Loucy (cell line): ENCODE measurements around the gene S100G.

Experiments
- H2AFZ ChIP-seq: fragments of 200-600 bp; sonication (generic); 2 replicates; pipeline ENCODE4 v1.6.0; 2016; ENCODE audit warnings: antibody characterized with exemption, mild to moderate bottlenecking, low read length, moderate library complexity
- H3F3A ChIP-seq: fragments of 200-600 bp; 2 replicates; pipeline ENCODE4 v1.6.0; 2016; ENCODE audit warnings: antibody characterized with exemption, low read depth, mild to moderate bottlenecking
- H3K27me3 ChIP-seq: fragments of 200-600 bp; sonication (generic); 2 replicates; pipeline ENCODE4 v1.6.1; 2014; ENCODE audit warnings: low read length, mild to moderate bottlenecking; ENCODE audit not compliant: insufficient read depth, poor library complexity, severe bottlenecking
- H3K36me3 ChIP-seq: fragments of 200-600 bp; sonication (generic); 2 replicates; pipeline ENCODE4 v1.6.1; 2016; ENCODE audit warnings: low read length; ENCODE audit not compliant: insufficient read depth
- H3K4me1 ChIP-seq: fragments of 200-600 bp; sonication (generic); 2 replicates; pipeline ENCODE4 v1.5.1; 2014; ENCODE audit warnings: low read length, mild to moderate bottlenecking; ENCODE audit not compliant: insufficient read depth, poor library complexity, severe bottlenecking
- H3K4me2 ChIP-seq: fragments of 200-600 bp; sonication (generic); 2 replicates; pipeline ENCODE4 v1.6.0; 2014; ENCODE audit warnings: antibody characterized with exemption, low read length, low read depth, mild to moderate bottlenecking; ENCODE audit not compliant: poor library complexity, severe bottlenecking
- H3K4me3 ChIP-seq: fragments of 200-600 bp; sonication (generic); 2 replicates; pipeline ENCODE4 v1.5.1; 2014; ENCODE audit warnings: low read length, mild to moderate bottlenecking, mixed read lengths; ENCODE audit not compliant: poor library complexity, severe bottlenecking
- H3K79me2 ChIP-seq: fragments of 200-600 bp; sonication (generic); 2 replicates; pipeline ENCODE4 v1.6.1; 2014; ENCODE audit warnings: low read length; ENCODE audit not compliant: insufficient read depth
- H3K9ac ChIP-seq: fragments of 200-600 bp; sonication (generic); 2 replicates; pipeline ENCODE4 v1.6.0; 2014; ENCODE audit warnings: mild to moderate bottlenecking, low read depth, low read length, moderate library complexity; ENCODE audit not compliant: poor library complexity, severe bottlenecking
- H3K9me2 ChIP-seq: fragments of 200-600 bp; sonication (generic); replicated peaks from 2 replicates; pipeline ENCODE4 v1.6.1; 2016; ENCODE audit warnings: low read depth, low read length, mixed read lengths
- H3K9me3 ChIP-seq: fragments of 200-600 bp; sonication (generic); 2 replicates; pipeline ENCODE4 v1.6.1; 2014; ENCODE audit warnings: mild to moderate bottlenecking, antibody characterized with exemption, low read length, low read depth; ENCODE audit not compliant: insufficient read depth
- H4K20me1 ChIP-seq: fragments of 200-600 bp; sonication (generic); 2 replicates; pipeline ENCODE4 v1.6.0; 2014; ENCODE audit warnings: antibody characterized with exemption, low read length, mild to moderate bottlenecking; ENCODE audit not compliant: insufficient read depth, poor library complexity, severe bottlenecking
- EZH2phosphoT487 ChIP-seq: fragments of 200-600 bp; IDR thresholded peaks from 2 replicates; pipeline ENCODE4 v1.6.1; 2018; ENCODE audit warnings: antibody characterized with exemption, mild to moderate bottlenecking, moderate library complexity, borderline replicate concordance
- TF ChIP-seq, protein P1 (sequence below): fragments of 200-600 bp; sonication (generic); conservative IDR thresholded peaks from 2 replicates; pipeline ENCODE4 v1.5.1; 2014; ENCODE audit warnings: mild to moderate bottlenecking, antibody characterized with exemption, low read length

The S100G gene

GRCh38 chrX:16696956-16697355 lies 47.0 kb downstream of the S100G start:
- H3K4me2 ChIP-seq: no peak overlapping the region
- H4K20me1 ChIP-seq: no peaks in the 10 kb centered on the region
- no peaks in the 10 kb centered on the region for H3K79me2 ChIP-seq
- no peak overlapping the region for H3K4me3 ChIP-seq
- no peaks in the 10 kb centered on the region for H3K9me3 ChIP-seq
- H3K4me1 ChIP-seq: no peaks in the 10 kb centered on the region
- TF ChIP-seq, protein P1, sequence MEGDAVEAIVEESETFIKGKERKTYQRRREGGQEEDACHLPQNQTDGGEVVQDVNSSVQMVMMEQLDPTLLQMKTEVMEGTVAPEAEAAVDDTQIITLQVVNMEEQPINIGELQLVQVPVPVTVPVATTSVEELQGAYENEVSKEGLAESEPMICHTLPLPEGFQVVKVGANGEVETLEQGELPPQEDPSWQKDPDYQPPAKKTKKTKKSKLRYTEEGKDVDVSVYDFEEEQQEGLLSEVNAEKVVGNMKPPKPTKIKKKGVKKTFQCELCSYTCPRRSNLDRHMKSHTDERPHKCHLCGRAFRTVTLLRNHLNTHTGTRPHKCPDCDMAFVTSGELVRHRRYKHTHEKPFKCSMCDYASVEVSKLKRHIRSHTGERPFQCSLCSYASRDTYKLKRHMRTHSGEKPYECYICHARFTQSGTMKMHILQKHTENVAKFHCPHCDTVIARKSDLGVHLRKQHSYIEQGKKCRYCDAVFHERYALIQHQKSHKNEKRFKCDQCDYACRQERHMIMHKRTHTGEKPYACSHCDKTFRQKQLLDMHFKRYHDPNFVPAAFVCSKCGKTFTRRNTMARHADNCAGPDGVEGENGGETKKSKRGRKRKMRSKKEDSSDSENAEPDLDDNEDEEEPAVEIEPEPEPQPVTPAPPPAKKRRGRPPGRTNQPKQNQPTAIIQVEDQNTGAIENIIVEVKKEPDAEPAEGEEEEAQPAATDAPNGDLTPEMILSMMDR: no peak
- no peak for TF ChIP-seq EZH2phosphoT487
- H3F3A ChIP-seq: no peaks in the 10 kb centered on the region
- H2AFZ ChIP-seq: no peak overlapping the region
- H3K36me3 ChIP-seq: no peaks in the 10 kb centered on the region
- no peak overlapping the region for H3K9ac ChIP-seq
- H3K9me2 ChIP-seq: no peaks in the 10 kb centered on the region
- H3K27me3 ChIP-seq: no peaks in the 10 kb centered on the region

- Histone ChIP-seq H4K20me1 (no peaks in the 10 kb centered on the region), H3K9ac (no peak overlapping the region), H3K9me3 (no peaks in the 10 kb centered on the region), H3F3A (no peaks in the 10 kb centered on the region), H3K27me3 (no peaks in the 10 kb centered on the region), H2AFZ (no peak overlapping the region), H3K79me2 (no peaks in the 10 kb centered on the region), H3K4me3 (no peak overlapping the region), H3K9me2 (no peaks in the 10 kb centered on the region), H3K4me2 (no peak overlapping the region), H3K36me3 (no peaks in the 10 kb centered on the region), H3K4me1 (no peaks in the 10 kb centered on the region)
- TF ChIP-seq, protein P1: no peak
- TF ChIP-seq EZH2phosphoT487: no peak
Measured at GRCh38 chrX:16699389-16699788, 49.4 kb downstream of the S100G start.

DNA sequence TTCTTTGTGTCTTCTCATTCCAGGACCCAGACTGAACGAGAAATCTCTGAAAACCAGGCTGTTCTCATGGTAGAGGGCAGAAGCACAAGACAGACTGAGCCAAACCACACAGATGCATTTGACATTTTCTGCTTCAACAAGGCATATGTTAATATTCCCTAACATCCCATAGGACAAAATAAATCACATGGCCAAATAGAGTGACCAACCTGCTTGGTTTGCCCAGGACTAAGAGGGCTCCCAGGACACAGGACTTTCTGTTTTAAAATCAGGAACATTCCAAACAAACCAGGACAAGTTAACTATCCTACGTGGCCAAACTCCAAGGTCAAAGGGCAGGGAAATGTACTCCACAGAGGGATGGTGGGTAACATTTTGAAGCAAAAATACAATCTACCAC lies 50.8 kb downstream of the S100G start:
- Histone ChIP-seq H3K4me3 (no peak overlapping the region), H3F3A (no peaks in the 10 kb centered on the region), H3K9me2 (no peaks in the 10 kb centered on the region), H3K79me2 (no peaks in the 10 kb centered on the region), H3K36me3 (no peaks in the 10 kb centered on the region), H3K27me3 (no peaks in the 10 kb centered on the region), H3K4me1 (no peaks in the 10 kb centered on the region), H4K20me1 (no peaks in the 10 kb centered on the region), H2AFZ (no peak overlapping the region), H3K9ac (no peak overlapping the region), H3K4me2 (no peak overlapping the region), H3K9me3 (no peaks in the 10 kb centered on the region)
- TF ChIP-seq, protein P1: no peak
